HFF-Myc (cell line): Measurements from ENCODE around the gene LANCL2.

ENCODE experiments used
- DNase-seq: peaks from one replicate; pipeline ENCODE4 v3.0.0-alpha.2; 2011; ENCODE audit warnings: low read depth; ENCODE audit errors: extremely low read depth
- H3K4me3 ChIP-seq: replicated peaks from 2 replicates; pipeline ENCODE4 v1.5.1; 2011; ENCODE audit warnings: low read depth, mild to moderate bottlenecking, control low read depth, low read length
- TF ChIP-seq, protein P1 (sequence below): IDR thresholded peaks from 2 replicates; pipeline ENCODE4 v1.5.1; 2012; ENCODE audit warnings: mild to moderate bottlenecking, low read depth, low read length, control low read depth; ENCODE audit errors: missing control alignments

Gene LANCL2, protein sequence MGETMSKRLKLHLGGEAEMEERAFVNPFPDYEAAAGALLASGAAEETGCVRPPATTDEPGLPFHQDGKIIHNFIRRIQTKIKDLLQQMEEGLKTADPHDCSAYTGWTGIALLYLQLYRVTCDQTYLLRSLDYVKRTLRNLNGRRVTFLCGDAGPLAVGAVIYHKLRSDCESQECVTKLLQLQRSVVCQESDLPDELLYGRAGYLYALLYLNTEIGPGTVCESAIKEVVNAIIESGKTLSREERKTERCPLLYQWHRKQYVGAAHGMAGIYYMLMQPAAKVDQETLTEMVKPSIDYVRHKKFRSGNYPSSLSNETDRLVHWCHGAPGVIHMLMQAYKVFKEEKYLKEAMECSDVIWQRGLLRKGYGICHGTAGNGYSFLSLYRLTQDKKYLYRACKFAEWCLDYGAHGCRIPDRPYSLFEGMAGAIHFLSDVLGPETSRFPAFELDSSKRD

DNA sequence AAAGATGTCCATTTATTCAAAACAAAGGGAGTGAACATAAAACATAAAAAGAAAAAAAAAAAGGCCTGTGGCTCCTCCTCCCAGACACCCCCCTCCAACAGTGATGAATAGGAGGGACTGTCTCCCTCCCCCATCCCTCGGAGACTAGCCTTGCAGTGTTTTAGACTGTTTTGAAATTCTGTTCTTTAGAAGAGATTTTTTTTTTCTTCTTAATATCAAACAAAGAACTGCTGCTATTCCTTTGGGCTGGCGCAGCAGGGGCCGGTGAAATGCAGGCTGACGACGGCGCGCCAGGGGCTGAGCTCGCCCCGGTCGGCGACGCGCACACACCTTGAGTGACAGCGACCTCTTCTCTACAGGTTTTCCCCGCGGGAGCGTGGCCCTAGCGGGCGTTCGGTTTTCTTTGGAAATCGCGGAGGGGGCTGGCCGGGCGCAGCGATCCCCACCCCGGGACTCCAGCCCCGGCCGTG lies at the start of gene LANCL2:
Gene LANCL2 (plus strand): TSS at position 133 of the 470 bp plus-strand sequence. CDS start 689 bp downstream, outside the sequence.
- TF ChIP-seq, protein P1, sequence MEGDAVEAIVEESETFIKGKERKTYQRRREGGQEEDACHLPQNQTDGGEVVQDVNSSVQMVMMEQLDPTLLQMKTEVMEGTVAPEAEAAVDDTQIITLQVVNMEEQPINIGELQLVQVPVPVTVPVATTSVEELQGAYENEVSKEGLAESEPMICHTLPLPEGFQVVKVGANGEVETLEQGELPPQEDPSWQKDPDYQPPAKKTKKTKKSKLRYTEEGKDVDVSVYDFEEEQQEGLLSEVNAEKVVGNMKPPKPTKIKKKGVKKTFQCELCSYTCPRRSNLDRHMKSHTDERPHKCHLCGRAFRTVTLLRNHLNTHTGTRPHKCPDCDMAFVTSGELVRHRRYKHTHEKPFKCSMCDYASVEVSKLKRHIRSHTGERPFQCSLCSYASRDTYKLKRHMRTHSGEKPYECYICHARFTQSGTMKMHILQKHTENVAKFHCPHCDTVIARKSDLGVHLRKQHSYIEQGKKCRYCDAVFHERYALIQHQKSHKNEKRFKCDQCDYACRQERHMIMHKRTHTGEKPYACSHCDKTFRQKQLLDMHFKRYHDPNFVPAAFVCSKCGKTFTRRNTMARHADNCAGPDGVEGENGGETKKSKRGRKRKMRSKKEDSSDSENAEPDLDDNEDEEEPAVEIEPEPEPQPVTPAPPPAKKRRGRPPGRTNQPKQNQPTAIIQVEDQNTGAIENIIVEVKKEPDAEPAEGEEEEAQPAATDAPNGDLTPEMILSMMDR: no peak
- DNase-seq: no peak
- H3K4me3 ChIP-seq: peak within 1 kb of the TSS; percentile 99

DNA sequence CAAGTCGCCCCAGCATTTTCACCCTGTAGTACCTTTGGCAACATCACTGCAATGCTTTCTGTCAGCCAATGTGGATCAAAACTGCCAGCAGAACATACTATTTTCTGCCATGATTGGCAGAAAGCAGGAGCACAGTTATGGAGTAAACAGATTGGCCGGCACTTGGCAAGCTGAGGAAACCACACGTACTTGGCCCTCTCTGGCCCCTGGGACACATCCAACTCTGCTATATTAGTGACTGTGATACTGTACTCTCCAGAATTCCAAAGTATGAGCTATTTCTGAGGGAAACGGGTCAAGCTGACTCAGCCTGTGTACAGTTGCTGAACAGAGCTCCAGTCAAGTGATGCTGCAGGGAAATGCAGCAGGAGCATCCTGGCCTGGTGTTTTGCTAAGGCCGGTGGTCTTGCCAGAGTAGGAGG lies 39.8 kb upstream of the LANCL2 start:
- peak; percentile 71 for DNase-seq
- TF ChIP-seq, protein P1: no peak
- no peak overlapping the region for H3K4me3 ChIP-seq

DNA sequence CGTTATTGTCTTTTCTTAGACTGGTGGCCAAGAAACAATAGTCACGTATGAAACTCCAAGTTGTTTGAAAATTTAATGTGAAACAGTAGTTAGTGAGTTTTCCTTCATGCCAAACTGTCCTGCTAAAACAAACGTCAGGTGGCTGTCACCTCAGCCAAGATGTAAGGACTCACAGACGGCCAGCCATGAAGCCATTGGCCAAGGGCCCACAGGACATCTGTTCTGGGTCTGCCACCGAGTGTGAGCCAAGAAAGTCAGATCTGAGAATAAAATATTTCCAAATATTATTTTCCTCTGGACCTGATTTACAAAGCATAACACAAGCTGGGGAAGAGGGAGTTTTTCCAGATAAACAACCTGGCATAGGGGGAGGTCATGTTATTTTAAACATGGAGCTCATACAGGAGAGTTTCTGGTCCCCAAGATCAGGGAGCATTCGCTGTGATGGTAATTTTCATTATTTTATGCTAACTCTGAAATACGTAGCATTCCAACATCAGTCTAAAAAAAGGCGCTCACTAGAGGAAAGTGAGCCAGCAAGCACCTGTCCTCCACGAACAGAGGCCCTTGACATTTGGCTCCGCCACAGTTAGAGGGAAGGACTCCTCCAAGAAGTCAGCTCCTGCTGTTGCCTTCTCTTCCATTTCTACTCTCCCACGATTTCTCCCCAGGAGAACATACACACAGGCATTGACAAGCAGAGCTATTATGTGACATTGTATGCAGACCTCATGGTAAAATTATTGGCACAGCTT lies 38.9 kb upstream of the LANCL2 start:
- TF ChIP-seq, protein P1: no peak
- no peak for DNase-seq
- no peak overlapping the region for H3K4me3 ChIP-seq

DNA sequence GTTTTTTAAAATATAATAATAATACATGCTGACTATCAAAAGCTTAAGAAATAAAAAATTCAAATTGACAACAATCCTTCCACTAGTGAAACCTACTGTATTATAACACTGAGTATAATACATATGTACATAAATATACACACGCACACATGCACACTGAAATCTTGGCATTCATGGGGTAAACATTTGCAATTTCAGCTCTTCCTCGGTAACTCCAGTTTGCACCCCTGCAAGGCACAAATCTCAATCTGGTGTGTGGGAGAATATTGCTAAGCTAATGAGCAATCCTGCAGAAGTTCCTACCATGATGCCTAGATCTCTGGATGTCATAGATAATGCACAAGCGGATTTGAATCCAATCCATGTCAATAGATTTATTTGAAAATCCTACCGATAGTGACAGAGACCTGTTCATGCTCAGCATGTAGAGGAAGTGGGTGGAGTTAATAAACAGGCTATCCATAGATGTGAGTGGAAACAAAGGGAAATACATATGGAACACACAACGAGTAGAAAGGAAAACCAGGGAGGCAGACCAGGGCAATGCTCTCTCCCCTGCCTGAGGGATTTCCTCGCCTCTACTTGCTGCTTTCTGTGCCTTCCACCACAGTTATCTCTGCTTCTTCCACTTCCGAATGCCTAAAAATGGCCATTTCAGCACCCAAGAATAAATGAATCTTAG lies 38.1 kb upstream of the LANCL2 start:
- TF ChIP-seq, protein P1: no peak
- H3K4me3 ChIP-seq: no peak overlapping the region
- DNase-seq: no peak

DNA sequence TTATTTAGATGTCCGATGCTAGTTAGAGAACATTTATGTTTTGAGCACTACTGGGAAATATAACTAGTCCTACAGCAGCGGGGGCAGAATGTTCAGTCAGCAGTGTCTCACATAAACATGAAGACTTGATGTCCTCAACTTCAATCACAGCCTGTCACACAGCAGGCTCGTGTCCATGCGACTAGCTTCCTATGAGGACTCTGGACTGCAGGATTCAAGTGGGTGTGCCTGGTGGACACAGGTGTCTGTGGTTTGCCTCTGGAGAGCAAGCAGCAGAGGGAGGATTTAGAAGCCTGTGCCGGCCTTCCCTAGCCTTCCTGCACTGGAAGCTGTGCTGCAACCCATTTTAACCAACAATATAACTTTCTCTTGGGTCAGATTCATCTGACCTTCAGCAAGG lies 30.0 kb upstream of the LANCL2 start:
- TF ChIP-seq, protein P1: no peak
- no peak for DNase-seq
- no peak overlapping the region for H3K4me3 ChIP-seq

DNA sequence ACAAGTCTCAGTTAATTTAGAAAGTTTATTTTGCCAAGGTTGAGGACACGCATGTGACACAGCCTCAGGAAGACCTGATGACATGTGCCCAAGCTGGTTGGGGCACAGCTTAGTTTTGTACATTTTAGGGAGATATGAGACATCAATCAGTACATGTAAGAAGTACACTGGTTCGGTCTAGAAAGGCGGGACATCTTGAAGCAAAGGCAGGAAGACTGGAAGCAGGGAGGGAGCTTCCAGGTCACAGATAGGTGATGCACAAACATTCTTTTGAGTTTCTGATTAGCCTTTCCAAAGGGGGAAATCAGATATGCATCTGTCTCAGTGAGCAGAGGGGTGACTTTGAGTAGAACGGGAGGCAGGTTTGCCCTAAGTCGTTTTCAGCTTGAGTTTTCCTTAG lies 29.4 kb upstream of the LANCL2 start:
- no peak overlapping the region for H3K4me3 ChIP-seq
- TF ChIP-seq, protein P1: no peak
- DNase-seq: no peak
